ENCODE measurements around the gene CBY2.
A peak's percentile ranks its signal among the peaks of the same experiment; 100 is the strongest.
"Not testable (repeated sequence)": the region's sequence is repeated elsewhere in the genome, so short reads cannot be mapped to it uniquely, and the experiment has no call there.

Gene CBY2

GRCh38 chr13:45702088-45702487, at the start of gene CBY2:
TSS of gene CBY2 (plus strand) at chr13:45702320. CDS start at chr13:45702391, 71 bp downstream.
- DNase-seq = no peak

- no peak for DNase-seq
These were observed 47.3 kb upstream of the CBY2 start for GRCh38 chr13:45654633-45655349.

DNA sequence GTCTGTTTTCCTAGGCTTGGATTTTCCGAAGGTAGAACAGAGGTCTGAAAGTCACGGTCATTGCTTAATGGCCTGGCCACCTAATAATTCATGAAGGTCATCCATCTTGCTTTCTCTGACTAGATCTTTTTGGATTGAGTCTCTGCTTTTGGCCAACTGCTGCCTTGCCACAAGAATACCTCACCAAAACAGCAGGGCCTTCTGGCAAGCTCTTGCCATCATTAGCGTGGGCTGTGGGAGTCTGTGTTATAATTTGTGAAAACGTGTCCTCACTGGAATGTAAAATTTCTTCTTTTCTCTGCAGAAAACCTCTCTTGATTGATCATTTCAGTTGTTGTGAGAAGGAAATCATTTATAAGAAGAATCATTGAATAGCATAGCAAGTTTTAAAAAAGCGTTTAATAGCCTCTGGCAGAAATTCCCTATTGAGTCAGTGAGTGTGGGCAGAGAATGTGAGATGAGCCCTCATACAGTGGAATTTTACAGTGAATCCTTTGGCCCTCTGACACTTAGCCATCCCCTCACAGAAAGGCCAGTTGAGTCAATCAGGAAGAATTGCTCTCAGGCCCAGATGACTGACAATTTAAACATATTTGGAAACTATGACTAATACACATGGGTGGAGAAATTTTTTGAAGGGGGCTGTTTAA, 43.4 kb upstream of the CBY2 start:
- no peak for DNase-seq

GRCh38 chr13:45659536-45659935, 42.6 kb upstream of the CBY2 start:
- DNase-seq = no peak

GRCh38 chr13:45660458-45660857, 41.7 kb upstream of the CBY2 start:
- DNase-seq = not testable (repeated sequence)

GRCh38 chr13:45662162-45662561, 40.0 kb upstream of the CBY2 start:
- no peak for DNase-seq

DNA sequence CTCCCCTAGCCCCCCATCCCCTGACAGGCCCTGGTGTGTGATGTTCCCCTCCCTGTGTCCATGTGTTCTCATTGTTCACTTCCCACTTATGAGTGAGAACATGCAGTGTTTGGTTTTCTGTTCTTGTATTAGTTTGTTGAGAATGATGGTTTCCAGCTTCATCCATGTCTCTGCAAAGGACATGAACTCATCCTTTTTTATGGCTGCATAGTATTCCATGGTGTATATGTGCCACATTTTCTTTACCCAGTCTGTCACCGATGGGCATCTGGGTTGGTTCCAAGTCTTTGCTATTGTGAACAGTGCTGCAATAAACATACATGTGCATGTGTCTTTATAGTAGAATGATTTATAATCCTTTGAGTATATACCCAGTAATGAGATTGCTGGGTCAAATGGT, 39.2 kb upstream of the CBY2 start:
- DNase-seq = not testable (repeated sequence)

- DNase-seq = not testable (repeated sequence)
These were observed 32.5 kb upstream of the CBY2 start for GRCh38 chr13:45669626-45670025.

GRCh38 chr13:45670189-45670885, 31.8 kb upstream of the CBY2 start:
- peak; percentile 14 for DNase-seq

DNA sequence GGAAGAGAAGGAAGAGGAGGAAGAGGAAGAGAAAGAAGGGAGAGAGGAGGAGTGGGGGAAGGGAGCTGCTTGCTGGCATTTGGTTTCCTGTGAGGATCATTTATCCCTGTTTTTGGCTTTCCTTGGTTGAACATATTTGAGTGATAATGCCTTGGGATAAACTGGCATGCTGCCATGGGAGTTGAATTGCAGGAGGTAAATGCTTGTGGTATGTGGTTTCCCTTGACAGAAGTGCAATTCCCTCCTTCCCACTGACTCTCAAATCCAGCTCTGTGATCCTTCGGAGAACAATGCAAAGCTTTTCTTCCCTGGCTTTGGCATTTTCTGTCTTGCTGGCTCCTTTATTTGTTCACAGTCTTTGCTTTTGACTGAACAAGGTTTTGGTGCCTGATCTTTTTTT, 27.2 kb upstream of the CBY2 start:
- no peak for DNase-seq

GRCh38 chr13:45678282-45678681, 23.8 kb upstream of the CBY2 start:
- DNase-seq = no peak

- no peak for DNase-seq
These were observed 21.0 kb upstream of the CBY2 start for GRCh38 chr13:45681113-45681512.

DNA sequence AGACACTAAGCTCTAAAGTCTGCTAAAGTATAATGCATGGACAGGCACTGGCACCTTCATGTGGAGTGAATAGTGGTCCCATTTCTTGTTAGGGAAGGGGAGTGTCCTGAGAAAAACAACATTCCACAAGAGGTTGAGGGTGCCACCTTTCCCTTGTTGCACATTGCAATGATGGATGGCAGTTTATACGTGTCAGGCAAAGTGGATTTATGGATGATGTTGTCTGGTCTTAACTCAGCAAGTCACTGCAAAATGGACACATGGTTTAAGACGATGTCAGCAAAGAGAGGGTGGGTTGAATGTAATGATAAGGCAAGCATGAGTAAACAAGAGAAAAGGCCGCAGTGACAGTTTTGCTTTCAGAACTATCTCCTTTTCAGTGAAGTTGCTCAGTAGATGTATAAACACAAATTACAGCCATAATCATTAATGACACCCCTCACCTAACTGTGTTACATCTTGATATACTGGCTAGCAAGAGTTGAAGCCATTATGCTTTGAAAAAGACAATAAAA, 19.6 kb upstream of the CBY2 start:
- DNase-seq = no peak

DNA sequence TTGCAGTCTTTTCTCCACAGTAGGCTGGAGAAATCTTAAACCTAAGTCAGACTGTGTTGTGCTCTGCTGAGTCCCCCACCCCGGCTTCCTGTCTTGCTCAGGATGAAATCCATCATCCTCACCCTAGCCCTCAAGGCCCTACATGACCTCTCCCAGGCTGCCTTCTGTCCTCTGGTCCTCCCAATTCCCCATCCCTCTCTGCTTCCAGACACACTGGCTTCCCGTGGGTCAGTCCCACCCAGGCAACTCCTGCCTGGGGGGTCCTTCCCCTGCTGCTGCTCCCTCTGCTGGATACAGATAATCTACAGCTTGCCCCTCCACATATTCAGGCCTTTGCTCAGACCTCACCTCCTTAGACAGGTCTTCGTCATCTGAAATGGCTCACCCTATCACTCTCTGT, 18.4 kb upstream of the CBY2 start:
- no peak for DNase-seq

DNA sequence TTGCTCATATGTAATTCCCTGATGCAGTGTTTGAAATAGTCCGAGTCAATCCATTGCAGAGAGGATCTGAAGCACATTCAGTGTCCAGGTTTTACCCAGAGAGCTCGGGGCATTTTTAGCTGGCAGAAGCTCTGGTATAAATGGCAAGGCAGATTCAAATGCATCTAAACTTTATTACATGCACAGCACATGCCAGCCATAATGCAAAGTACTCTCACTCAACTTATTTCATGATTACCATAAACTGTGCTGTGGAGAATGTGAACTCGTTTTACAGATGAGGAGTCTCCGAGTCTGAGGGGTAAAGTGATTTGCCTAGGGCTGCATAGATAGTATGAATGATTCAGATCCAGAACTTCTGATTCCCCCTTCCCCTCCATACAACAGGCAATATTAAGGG, 13.5 kb upstream of the CBY2 start:
- DNase-seq = no peak

GRCh38 chr13:45690636-45691035, 11.5 kb upstream of the CBY2 start:
- no peak for DNase-seq

- DNase-seq = no peak
These were observed 10.9 kb upstream of the CBY2 start for GRCh38 chr13:45691251-45691650.

GRCh38 chr13:45691667-45692066, 10.5 kb upstream of the CBY2 start:
- DNase-seq = no peak

- no peak for DNase-seq
These were observed 6.9 kb upstream of the CBY2 start for GRCh38 chr13:45695198-45695730.

DNA sequence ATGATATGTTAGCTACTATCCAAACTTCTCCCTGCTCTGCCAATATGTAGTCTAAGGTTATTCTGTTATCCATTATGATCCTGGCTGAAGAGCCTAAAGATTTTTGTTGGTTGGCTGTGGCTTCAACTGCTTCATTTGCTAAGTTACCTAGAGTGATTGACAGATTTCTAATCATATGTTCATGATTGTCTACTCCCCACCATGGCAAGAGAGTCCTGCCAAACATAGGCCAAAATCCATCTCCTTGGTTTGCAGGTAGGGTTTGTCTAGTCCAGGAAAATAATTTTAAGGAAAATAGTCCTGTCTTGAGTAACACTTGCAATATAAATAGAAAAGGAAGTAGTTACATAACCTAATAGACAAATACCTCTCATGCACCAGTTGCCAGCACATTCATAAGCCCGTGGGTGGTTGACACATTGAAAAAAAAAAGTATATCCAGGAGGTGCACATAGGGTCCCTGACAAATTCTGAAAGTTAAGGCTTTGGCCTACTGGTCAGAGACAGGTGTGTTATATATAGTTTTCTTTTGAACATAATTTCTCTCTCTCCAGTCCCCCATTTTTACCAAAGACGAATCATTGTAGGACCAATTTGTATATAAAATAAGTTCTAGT, 5.4 kb upstream of the CBY2 start:
- no peak for DNase-seq

DNA sequence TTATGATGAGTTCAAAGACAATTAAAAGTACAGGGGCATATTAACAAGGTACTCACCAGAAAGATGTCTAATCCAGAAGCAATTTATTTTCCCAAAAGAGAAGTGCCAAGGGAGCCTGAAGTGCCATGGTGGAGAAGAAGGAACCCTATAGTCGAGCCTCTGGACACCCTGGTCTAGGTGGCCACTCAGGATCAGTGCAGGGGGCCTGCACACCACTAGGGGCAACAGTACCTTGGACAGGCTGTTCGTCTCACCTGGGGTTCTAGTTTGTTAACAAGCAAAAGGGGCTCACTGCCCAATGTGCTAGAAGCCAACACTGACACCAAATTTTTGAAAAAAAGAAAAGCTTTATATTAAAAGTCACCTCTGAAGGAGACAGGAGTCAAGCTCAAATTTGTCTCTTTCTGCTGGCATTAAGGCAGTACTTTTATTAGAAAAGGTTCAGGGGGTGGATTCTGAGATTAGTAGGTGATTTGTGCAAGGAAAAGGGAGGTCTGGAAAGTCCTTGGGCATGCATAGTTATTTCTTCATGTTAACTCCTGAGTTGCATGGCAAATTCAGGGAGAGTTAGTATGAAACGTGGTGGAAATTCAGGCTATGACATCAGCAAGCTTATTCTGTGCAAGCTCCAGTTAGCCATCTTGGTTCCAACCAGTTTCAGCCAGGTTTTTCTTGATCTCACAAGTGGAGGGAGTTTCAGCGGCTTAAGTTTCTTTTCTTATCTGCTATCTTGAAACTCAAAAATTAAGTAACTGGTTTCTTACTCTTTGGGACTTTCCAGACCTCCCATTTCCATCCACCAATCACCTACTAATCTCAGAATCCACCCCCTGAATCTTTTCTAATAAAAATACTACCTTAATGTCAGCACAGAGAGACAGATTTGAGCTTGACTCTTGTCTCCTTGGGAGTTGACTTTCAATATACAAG, 884 bp upstream of the CBY2 start:
- DNase-seq = no peak

DNA sequence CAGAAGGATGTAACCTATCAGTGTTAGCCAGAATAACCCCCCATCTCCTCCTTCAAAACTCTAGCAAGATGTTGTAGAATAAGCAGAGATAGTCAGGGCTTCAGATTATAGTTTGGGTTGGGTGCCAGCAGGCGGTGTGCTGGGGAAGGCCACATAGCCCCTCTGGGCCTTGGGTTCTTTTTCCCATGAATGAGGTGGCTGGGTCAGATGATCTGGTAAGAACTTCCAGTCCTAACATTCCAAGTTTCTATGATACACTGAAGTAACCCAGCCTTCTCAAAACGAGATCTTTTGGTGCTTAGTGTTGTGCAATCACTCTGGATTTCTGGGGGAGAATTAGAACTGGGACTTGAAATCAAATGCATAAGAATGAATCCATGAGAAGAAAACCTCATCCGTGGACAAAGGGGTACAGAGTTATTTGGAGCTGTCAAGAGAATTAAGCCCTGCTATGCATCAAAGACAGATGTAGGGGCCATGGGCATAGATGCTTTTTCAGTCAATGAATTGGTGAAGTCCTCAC, 810 bp downstream of the CBY2 start:
- no peak for DNase-seq

All from 8988T (cell line).